CD4-positive, alpha-beta T cell treated with Interleukin-2 at 100 ng/mL for 4 hours (primary cell): ENCODE data around the gene LIN28B.
"Not testable (repeated sequence)": the region's sequence is repeated elsewhere in the genome, so short reads cannot be mapped to it uniquely, and the experiment has no call there.

Experiments
- DNase-seq: peaks from one replicate; pipeline ENCODE4 v3.0.0-alpha.2; 2020; ENCODE audit warnings: low spot score

Gene LIN28B

DNA sequence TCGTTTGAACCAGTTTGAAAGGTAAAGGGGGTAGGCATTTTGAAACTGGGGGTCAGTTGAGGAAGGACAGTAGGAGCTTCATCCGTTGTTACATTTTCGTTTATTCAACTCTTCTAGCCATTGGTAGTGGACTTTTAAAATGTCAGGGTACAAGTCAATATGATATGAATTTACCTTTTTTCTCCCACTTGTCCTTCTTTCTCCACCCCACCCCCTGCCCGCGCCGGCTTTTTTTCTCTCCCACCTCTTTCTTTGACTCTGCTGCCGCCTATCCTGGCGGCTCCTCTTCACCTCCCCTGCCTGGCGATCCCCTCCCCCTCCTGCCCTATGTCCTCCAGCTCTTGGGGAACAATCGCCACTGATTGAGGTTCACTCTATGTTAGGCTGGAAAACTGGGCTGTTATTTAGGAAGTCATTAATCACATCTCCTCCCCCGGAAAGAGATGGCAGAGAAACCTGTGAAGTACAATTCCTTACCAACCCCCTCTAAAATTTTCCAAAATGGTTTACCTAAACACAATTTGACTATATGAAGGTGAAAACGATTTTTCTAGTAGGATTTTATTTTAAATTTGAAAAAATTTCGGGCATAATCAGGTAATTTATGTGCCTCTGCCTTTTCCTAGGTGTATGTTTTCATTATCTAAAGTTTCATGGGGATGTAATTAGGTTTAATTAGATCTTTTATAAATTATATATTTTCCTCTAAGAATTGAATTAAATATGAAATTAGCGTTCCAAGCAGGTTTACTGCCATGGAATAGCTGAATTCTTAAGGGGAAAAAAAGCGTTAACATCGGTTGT is 778 bp upstream of the LIN28B start:
- DNase-seq: no peak

DNA sequence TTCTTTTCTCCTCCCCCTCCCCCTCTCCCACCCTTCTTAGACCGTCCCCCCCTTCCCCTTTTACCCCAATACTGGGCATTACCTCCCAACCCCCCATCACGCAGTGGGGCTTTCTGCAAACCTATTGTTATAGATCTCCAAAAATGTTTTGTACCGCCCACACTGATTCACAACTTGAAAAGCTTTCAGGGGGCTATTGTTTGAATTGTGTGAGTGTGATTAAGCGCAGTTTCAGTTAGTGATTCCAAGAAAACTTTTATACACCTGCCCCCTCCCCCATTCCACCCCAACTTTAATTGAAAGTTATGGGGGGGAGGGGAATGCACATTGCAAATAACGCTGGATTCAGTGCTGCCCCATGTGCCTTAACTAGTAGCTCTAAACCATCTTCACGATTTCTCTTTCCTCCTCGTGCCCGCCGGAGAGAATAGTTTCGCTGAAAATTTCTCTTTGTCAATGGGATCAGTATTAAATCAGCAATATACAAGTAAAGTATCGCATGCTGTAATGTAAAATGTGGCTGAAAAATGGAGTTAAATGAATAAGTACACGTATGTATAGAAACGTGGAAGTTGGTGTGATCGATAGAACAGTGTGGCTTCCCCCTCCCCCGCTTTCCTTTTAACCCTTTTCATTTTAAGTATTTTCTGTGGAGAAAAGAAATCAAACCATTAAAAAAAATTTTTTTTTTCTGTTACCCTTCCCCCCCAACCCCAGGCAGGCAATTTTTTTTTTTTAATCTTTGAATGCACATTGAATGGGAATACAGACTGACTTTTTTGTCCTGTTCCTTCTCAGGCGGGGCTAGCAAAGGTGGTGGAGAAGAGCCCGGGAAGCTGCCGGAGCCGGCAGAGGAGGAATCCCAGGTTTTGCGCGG is 632 bp downstream of the LIN28B start:
- no peak for DNase-seq

GRCh38 chr6:104958178-104959025 is 1.5 kb downstream of the LIN28B start:
- no peak for DNase-seq

DNA sequence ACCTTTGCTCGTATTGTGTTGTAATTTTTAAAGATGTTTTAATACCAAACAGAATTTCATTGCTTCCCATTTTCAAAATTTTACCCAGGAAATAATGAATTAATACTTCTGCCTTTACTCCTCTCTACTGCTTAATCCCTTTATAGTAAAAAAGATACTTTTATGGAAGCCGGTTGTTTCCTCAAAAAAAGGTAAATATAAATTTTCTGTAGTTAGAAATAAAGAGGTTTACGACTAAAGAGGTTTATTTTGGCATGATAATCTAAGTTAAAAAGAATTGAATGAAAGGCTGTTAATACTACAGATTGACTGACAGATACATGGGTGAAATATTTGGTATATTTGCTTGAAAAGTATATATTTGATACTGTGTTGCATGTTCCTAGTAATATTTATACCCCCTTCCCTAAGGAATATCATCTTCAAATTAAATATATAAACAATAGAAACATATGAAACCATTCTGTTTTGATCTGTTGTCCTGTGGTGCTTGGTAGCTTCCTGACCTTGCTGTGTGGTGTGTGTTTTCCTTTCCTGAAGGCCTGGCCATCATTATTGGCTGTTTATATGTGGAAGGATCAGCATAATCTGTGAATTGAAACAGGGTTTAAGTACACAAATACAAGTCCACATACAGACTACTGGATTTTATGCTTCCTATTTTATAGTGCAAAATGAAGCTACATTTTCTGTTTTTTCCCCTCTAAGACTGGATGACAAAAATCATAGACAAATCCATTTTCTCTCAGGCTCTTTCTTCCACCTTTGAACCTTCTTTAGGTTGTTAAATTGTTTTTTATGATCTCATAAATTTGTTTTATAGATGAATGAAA is 2.3 kb downstream of the LIN28B start:
- DNase-seq: no peak

- no peak for DNase-seq
Measured at GRCh38 chr6:104969108-104969507, 12.2 kb downstream of the LIN28B start.

DNA sequence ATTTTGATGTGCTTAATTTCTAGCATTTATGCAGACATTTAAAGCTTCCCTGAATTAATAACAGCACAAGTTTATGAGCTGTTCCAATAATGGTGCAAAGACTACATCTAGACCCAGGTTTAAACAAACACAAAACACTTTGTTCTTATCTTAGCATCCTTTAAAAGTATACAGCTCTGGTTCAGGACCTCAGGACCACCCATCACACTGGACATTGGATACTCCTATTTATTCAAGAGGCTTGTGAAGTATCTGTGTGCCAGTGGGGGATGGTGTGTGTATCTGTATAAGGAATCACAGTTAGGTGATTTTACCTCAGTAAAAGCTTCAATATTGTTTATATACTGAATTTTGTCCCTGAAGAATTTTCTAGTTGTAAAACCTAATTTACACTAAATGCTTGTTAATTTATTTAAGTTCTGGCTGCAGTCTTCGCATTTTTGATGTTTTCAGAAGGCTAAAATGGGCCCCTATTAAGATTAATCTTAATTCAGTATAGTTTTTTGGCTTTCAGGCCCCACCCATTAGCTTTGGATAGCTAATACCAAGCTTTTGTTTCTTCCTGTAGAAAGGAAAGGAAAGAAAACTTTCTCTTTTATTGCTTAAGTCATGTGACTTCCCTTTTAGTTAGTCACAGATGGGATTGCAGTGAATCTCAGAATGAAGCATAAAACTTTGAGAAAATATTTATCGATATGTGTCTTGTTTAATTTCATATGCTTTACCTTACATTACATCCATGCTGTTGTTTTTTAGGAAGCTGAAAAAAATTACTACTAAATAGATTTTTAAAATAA is 13.1 kb downstream of the LIN28B start:
- no peak for DNase-seq

GRCh38 chr6:104973404-104973803 is 16.5 kb downstream of the LIN28B start:
- no peak for DNase-seq

GRCh38 chr6:104983296-104983695 is 26.4 kb downstream of the LIN28B start:
- no peak for DNase-seq

DNA sequence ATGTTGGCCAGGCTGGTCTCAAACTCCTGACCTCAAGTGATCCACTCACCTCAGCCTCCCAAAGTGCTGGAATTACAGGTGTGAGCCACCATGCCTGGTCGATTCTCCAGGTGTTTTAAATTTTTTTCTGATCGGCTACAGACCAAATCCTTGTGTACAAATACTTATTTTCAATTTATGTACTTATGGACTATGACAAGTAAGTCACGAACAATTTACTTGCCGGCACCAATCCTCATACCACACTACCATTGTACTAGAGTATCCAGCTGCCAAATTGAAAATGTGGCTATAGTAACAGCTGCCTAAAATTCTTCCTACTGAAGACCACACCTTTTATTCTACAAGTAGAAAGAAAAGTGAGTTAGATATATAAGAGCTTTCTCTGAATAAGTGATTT is 26.9 kb downstream of the LIN28B start:
- DNase-seq: no peak

DNA sequence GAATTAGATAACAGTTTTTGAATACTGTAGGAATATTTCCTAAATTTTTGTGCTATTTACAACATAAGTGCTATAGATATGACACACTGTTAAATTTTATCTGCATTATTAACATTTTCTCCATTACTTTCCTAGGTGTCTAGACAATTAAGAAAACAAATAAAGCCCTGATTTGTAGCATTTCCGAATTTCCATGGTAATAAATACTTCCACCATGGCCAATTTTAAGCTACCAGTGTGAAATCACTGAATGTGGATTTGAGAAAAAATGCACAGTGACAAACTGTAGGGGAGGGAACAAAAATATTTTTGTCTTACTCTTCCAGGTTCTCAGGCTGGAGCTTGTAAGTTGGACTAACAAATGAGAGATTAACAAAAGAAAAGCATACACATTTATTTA is 27.9 kb downstream of the LIN28B start:
- no peak for DNase-seq

DNA sequence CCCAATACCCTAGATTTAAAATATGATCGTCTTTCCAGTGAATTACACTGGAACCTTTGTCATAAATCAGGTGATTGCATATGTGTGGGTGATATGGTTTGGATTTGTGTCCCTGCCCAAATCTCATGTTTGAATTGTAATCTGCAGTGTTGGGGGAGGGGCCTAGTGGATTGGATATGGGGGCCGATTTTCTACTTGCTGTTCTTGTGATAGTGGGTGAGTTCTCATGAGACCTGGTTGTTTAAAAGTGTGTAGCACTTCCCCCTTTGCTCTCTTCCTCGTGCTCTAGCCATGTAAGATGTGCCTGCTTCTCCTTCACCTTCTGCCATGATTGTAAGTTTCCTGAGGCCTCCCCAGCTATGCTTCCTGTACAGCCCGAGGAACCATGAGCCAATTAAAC is 29.0 kb downstream of the LIN28B start:
- DNase-seq: not testable (repeated sequence)

DNA sequence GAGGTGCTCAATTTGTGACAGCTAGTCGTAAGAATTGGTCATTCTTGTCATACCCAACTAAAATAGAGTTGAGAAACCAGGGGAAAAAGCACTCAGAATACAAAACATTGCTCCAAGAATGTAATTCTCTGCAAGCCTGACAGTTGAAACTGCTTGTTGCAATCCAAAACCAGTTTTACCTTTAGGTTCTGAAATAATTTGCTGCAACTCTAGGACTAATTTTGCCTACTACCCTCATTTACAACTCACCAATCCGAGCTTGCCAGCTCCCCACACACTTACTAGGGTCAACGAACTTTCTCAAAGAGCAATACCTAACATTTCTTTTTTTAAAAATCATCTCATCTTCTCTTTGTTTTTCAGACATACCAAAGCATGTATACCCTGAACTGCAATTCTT is 29.7 kb downstream of the LIN28B start:
- no peak for DNase-seq

- DNase-seq: no peak
Measured at GRCh38 chr6:104987218-104987617, 30.3 kb downstream of the LIN28B start.

- DNase-seq: no peak
Measured at GRCh38 chr6:104990085-104990484, 33.2 kb downstream of the LIN28B start.

DNA sequence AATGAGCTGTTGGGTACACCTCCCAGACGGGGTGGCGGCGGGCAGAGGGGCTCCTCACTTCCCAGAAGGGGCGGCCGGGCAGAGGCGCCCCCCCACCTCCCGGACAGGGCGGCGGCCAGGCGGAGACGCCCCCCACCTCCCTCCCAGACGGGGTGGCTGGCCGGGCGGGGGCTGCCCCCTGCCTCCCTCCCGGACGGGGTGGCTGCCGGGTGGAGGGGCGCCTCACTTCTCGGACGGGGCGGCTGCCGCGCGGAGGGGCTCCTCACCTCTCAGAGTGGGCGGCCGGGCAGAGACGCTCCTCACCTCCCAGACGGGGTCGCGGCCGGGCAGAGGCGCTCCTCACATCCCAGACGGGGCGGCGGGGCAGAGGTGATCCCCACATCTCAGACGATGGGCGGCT is 34.2 kb downstream of the LIN28B start:
- DNase-seq: not testable (repeated sequence)

GRCh38 chr6:104993576-104993975 is 36.7 kb downstream of the LIN28B start:
- DNase-seq: not testable (repeated sequence)

- no peak for DNase-seq
Measured at GRCh38 chr6:104995989-104996617, 39.2 kb downstream of the LIN28B start.

- DNase-seq: no peak
Measured at GRCh38 chr6:105001063-105001462, 44.2 kb downstream of the LIN28B start.

DNA sequence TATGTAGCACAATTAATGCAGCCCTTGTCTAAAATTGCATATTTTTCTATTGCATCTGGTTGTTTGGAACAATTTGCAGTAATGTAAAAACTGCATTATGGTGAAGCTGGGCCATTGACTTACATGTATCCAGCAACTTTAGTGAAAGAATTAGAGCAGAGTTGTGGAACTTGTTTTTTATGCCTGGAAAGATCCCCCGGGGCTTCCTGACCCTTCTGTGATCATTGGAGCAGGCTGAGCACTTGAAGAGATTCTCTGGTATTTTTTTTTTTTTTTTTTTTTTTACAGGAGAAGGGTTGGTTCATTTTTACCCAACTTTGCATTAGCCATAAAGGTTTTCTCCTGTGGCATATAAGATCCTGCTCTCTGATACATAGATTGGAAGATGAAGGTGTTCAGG is 45.0 kb downstream of the LIN28B start:
- DNase-seq: no peak

- no peak for DNase-seq
Measured at GRCh38 chr6:105005451-105005850, 48.5 kb downstream of the LIN28B start.
